Spleen (tissue), 7 donors: ENCODE results near the gene AVP.

Experiments
- POLR2A ChIP-seq, 3 donors: fragments of 450-650 bp; IDR thresholded peaks; one replicate each; pipeline ENCODE4 v1.5.1; 2017; ENCODE audit warnings: antibody characterized with exemption in 3 of 3, mild to moderate bottlenecking in 1 of 3
- TF ChIP-seq, protein P1 (sequence below), 11 experiments: fragments of 200-600 bp in 7 of 11; fragments of 450-650 bp in 4 of 11; sonication (generic) in 4 of 11; IDR thresholded peaks in 8 of 11; conservative IDR thresholded peaks in 3 of 11; 1 replicate in 7 of 11; 2 replicates in 4 of 11; pipeline versions ENCODE4 v1.4.0 to v1.8.0; 2016 to 2021; ENCODE audit warnings: antibody characterized with exemption in 11 of 11, inconsistent platforms in 4 of 11, mild to moderate bottlenecking in 1 of 11
- donor health status: DM: no; HTN: no; CAD: no; lungs with moderate emphysema.
- donor health status: DM: no; HTN: no; CAD: no.
- donor health status: DM: no; HTN: no; CAD: no.

DNA sequence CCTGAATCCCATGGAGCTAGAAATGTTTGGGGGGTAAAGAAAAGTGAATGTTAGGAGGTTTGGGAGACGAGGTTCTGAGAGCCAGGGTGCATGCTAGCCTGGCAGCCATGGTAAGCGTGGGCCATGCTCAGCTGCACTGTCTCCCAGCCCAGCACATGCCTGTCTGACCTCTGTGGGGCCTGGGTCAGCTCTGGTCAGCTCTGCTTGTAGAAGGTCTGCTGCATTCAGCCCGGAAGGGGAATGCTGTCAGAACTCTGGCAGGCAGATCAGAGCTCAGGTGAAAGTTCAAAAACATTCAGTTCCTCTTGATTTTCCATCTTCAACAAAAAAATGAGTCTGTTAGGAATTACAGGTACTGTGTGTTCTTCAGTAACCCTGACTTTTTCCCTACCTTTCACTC, 46.9 kb downstream of the AVP start:
- TF ChIP-seq, protein P1, sequence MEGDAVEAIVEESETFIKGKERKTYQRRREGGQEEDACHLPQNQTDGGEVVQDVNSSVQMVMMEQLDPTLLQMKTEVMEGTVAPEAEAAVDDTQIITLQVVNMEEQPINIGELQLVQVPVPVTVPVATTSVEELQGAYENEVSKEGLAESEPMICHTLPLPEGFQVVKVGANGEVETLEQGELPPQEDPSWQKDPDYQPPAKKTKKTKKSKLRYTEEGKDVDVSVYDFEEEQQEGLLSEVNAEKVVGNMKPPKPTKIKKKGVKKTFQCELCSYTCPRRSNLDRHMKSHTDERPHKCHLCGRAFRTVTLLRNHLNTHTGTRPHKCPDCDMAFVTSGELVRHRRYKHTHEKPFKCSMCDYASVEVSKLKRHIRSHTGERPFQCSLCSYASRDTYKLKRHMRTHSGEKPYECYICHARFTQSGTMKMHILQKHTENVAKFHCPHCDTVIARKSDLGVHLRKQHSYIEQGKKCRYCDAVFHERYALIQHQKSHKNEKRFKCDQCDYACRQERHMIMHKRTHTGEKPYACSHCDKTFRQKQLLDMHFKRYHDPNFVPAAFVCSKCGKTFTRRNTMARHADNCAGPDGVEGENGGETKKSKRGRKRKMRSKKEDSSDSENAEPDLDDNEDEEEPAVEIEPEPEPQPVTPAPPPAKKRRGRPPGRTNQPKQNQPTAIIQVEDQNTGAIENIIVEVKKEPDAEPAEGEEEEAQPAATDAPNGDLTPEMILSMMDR (IDR thresholded peaks at IDR 0.05 in 8 of 11, conservative IDR thresholded peaks at IDR 0.05 in 3 of 11): no peak
- no peak for TF ChIP-seq POLR2A (IDR thresholded peaks at IDR 0.05)
